ENCODE data around the gene SSR1.

SSR1 gene

DNA sequence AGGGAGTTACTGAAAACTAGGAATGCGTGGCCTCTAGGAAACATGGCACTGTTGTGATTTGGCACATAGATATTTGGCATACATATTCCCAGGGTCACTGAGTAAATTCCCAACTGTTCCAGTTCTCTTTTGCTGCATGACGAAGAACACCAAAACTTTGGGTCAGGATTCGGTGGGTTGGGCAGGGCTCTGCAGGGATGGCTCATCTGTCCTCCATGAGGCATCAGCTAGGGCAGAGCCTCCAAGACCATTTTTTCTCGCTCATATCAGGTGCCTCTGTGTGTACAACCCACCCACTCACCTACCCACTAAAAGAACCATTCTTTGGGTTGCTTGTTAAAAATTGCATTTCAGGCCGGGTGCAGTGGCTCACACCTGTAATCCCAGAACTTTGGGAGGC lies 57.1 kb downstream of the SSR1 start:
- ATAC-seq = no peak

- ATAC-seq = no peak
These were observed 57.8 kb downstream of the SSR1 start for GRCh38 chr6:7254980-7255835.

DNA sequence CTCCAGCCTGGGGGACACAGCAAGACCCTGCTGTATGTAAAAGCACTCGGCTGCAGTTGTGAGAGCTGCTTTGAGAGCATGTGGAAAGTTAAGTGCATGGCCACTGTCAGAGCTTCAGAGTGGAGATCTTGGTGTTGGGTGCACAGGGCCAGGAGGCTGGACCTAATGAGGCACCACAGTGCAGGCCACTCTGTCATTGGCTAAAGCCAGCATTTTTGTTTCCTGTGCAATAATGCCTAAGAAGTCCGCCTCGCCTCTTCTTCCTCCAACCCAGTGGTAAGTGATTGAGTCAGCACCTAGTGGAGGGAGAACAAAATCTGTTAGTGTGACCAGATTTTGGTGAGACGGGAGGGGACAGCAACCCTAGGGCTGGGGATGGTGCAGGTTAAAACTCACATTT lies 60.6 kb downstream of the SSR1 start:
- ATAC-seq = no peak

GRCh38 chr6:7251646-7252260 lies 61.2 kb downstream of the SSR1 start:
- ATAC-seq = no peak

DNA sequence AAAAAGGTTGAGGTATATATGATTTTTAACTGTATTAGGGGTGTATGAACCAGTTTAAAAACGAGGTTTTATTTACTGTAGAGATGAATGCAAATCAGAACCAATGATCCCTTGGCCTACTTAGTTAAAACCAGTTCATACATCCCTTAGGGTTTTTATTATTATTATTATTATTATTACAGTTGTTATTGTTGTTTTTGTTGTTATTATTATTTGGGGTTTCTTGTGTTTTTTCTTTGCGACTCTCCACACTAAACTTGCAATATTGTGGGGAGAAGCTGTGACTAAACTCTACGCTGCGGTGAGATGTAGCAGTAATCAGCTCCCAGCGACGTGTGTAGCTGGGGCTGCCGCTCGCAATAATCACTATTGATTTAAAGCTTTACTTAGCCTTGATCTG lies 62.2 kb downstream of the SSR1 start:
- no peak for ATAC-seq

- no peak for ATAC-seq
These were observed 62.9 kb downstream of the SSR1 start for GRCh38 chr6:7249946-7250643.

DNA sequence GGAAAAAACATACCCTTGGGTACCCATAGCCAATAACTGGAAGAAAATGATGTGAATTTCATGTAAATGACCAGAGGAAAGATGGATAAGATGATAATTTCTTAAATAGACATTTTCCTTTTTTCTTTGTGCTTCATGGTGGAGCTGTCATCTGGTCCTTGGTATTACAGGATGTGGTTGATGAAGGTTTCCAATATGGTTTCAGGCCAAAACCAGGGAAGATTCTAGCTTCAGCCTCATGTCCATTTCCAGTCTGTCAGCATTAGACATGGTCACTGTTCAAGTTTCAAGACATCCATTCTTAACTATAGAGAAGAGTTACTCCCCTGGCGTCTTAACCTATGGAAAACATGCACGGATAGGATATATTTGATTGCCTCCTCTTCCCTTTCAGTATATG lies 63.6 kb downstream of the SSR1 start:
- no peak for ATAC-seq

DNA sequence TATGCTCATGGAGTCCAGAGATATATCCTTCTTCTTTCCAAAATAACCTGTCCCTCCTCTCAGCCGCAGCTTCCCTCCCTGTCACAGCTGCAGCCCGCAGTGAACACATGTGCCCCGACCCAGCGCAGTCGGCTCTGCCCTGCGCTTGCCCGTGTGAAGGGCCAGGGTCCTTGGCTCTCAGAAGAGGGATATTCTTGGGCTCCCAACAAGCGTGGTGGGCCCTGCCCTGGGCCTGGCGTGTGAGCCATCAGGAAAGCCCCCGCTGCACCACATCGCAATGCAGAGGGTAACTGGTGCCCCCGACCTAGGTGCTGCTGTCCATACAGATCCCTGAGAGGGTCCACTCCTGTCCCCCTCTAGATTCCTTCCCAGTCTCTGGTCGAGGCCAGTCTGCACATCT lies 65.2 kb downstream of the SSR1 start:
- ATAC-seq = no peak

DNA sequence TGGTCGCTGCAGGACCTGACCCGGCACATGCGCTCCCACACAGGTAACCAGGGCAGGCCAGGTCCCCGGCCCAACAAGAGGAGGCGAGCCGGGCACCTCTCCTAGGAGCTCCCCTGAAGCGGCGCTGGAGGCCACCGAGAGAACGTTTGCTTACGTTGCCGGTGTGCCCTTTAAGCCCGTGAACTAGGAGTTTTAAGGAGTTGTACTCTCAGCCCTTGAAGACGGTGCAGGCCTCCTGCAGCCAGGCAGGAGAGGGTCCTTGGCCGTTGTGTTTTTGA lies 65.9 kb downstream of the SSR1 start:
- ATAC-seq = no peak

- no peak for ATAC-seq
These were observed 66.4 kb downstream of the SSR1 start for GRCh38 chr6:7246401-7247178.

- ATAC-seq = no peak
These were observed 67.2 kb downstream of the SSR1 start for GRCh38 chr6:7245668-7246393.

GRCh38 chr6:7243179-7243981 lies 69.6 kb downstream of the SSR1 start:
- ATAC-seq = peak; percentile 29 to 44

DNA sequence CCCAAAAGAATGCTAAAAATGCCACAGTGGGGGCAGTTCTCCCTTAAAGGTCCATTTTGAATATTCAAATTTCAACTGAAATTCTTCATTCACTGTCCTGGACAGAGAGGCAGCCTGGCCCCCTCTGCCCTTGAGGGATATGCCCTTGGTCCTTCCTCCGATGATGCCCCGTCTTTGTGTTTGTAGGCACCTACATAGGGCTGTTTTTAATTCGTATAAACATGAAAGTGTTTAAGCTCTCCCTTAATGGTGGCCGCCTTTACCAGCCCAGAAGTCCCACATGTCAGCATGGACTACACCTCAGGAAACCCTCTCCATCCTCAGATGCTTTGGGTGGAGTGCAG lies 70.2 kb downstream of the SSR1 start:
- no peak for ATAC-seq

DNA sequence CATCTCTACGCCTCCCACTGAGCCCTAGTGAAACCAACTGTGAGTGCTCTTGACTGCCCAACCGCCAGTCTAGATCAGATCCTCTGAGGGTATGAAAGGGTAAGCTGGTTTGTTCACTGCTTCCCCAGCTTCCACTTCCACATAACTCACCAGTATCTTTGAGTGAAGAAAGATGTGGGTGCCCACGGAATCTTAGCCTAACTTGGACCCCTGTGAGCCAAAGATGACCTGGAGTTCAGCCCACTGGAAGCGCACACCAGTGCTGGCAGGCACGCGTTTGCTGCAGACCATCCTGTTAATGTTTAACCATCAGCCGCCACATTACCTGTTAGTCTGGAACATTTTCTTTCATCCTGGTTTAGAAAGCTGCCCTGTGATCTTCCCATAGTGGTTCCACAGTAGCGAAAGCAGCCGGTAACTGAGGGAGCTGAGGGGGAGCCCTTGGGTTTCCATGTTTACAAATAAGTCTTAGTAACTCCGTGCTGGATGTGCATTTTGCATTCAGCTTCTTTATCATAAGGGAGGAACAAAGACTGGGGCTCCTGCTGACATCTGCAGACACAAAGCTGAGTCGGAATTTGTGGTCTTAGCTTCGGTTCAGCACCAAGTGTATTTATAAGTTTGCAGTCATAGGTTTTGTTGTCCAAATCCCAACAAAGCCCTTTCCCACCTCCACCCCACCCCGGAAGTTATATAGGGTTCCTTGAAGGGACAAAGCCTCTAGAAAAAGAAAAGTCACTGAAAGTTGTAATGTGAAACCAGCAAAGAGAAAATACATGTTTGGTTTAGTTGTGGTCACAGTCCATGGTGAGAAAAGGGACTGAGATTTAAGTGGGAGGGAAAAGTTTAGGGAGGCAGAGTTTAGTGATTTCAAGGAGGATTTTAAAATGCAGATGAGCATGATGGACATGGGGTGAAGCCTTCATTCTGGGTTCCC lies 71.0 kb downstream of the SSR1 start:
- ATAC-seq = no peak

- no peak for ATAC-seq
These were observed 71.8 kb downstream of the SSR1 start for GRCh38 chr6:7241160-7241559.

GRCh38 chr6:7240351-7240750 lies 72.6 kb downstream of the SSR1 start:
- no peak for ATAC-seq

DNA sequence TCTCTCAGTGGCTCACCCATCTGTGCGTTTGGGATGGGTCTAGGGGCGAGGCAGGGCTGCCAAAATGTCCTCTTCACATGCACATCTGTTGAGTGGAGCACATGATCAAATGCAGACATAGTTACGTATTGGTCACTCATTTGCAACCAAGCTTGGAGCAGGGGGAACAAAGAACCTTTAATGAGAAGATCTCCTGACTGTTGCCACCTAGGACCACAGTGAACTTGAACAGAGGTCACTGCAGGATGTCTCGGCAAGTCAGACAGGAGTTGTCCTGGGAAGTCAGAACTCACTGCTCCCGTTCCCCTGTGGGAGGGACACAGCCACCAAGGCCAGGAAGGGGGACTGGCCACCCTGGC lies 73.4 kb downstream of the SSR1 start:
- ATAC-seq = no peak

DNA sequence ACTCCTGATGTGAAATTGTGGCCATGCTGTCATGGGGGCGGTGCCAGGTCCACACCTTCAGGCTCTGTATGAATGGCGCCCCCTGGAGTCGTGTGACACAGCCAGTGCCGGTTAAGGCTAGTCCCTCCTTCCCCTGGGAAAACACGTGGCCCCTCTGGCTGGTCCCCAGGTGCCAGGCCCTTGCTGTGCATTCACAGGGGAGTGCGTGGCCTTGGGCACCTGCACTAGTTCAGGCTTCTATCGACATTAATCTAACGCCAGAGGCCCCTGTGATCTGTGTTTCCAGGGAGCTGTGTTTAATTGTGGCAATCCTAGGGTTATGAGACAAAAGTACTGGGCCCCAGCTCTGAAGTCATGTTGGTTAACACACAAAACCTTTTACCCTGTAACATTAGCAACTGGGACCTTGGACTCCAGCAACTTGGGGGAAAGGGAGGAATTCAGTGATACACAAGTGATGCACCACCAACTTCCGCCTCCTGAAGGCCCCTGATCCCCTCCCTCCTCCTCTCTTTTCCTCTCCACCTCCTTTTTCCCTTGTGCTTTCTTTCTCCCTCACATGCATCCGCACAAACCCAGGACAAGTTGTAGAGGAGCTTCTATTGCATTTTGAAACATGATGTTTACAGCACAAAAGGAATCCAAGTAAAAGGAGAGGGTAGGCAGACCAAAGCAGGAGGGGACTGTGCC lies 74.0 kb downstream of the SSR1 start:
- peak; percentile 70 to 75 for ATAC-seq

- no peak for ATAC-seq
These were observed 74.5 kb downstream of the SSR1 start for GRCh38 chr6:7238526-7238899.

GRCh38 chr6:7237653-7238188 lies 75.3 kb downstream of the SSR1 start:
- no peak for ATAC-seq
